K562 (cell line): ENCODE measurements around the gene CDC20. TPM values are rescaled to one million over a fixed set of nuclear protein-coding genes. Genes with fewer than 3 reads are reported as not detected.

ENCODE experiments used
- ATAC-seq: fragments of 200-7000 bp; cut with Tn5 transposase; 3 replicates; pipeline ENCODE4 v1.9.1; 2020; ENCODE audit warnings: moderate library complexity
- BruUV-seq: library from RNA; stranded (reverse); fragments of 400-500 nt; replicated peaks from 2 replicates; lab custom pipeline; 2021; lab: Mats Ljungman, UMichigan
- CTCF ChIA-PET: fragments of 300-600 bp; formaldehyde crosslinking; extraction: SDS; loops from one replicate; lab custom pipeline; 2021; ENCODE audit warnings: low intra/inter-chr PET ratio; lab: Yijun Ruan, JAX
- POLR2A ChIA-PET: fragments of 300-600, 350-650 bp; sonication (Branson Sonifier 250); formaldehyde crosslinking; extraction: SDS; loops from one replicate; lab custom pipeline; 2021; ENCODE audit warnings: antibody characterized with exemption, inconsistent platforms; lab: Yijun Ruan, JAX
- DNase-seq, 4 experiments: peaks; one replicate each; pipeline versions ENCODE4 v3.0.0 to v3.0.0-alpha.2; 2011 to 2018; ENCODE audit warnings: low spot score in 3 of 4, mixed read lengths in 3 of 4; ENCODE audit errors: extremely low read depth in 1 of 4
- FAIRE-seq: peaks from 2 replicates; lab custom pipeline; 2011; peaks lifted over from hg19 to GRCh38; lab: Jason Lieb, UNC
- H2AFZ ChIP-seq: 2 replicates; pipeline ENCODE4 v1.6.0; 2011; ENCODE audit warnings: low read depth, low read length, control low read depth, inconsistent platforms
- H3K27ac ChIP-seq: fragments of 200-600 bp; 3 replicates; pipeline ENCODE4 v1.8.0; 2011; ENCODE audit warnings: low read depth, mild to moderate bottlenecking, control low read depth, inconsistent platforms, low read length, moderate library complexity, mixed read lengths; ENCODE audit errors: extremely low read depth
- H3K27me3 ChIP-seq, 2 experiments: fragments of 300-600 bp in 1 of 2; 2 replicates in 1 of 2; 3 replicates in 1 of 2; pipeline versions ENCODE4 v1.6.0 to v1.8.0; 2011; ENCODE audit warnings: inconsistent platforms in 2 of 2, low read length in 2 of 2, mild to moderate bottlenecking in 1 of 2, mixed read lengths in 1 of 2, moderate library complexity in 1 of 2; ENCODE audit not compliant: control insufficient read depth in 2 of 2, insufficient read depth in 2 of 2
- H3K36me3 ChIP-seq: fragments of 300-600 bp; 3 replicates; pipeline ENCODE4 v1.8.0; 2011; ENCODE audit warnings: mild to moderate bottlenecking, low read length, inconsistent platforms; ENCODE audit not compliant: control insufficient read depth, insufficient read depth
- H3K4me1 ChIP-seq, 2 experiments: fragments of 200-600 bp in 1 of 2; replicated peaks in 1 of 2; 2 replicates in 1 of 2; 3 replicates in 1 of 2; pipeline versions ENCODE4 v1.5.1 to v1.8.0; 2011; ENCODE audit warnings: inconsistent platforms in 2 of 2, low read length in 2 of 2, mild to moderate bottlenecking in 1 of 2, mixed read lengths in 1 of 2, moderate library complexity in 1 of 2; ENCODE audit not compliant: control insufficient read depth in 2 of 2, insufficient read depth in 2 of 2
- H3K4me2 ChIP-seq: 2 replicates; pipeline ENCODE4 v1.6.1; 2011; ENCODE audit warnings: low read length, control low read depth, inconsistent platforms, mixed read lengths; ENCODE audit not compliant: insufficient read depth
- H3K4me3 ChIP-seq: fragments of 200-600 bp; sonication (generic), shearing (Covaris generic); 2 replicates; pipeline ENCODE4 v1.5.1; 2016; ENCODE audit warnings: control low read depth, inconsistent platforms
- H3K79me2 ChIP-seq: fragments of 200-600 bp; 3 replicates; pipeline ENCODE4 v1.8.0; 2011; ENCODE audit warnings: low read length, inconsistent platforms; ENCODE audit not compliant: control insufficient read depth, insufficient read depth
- H3K9ac ChIP-seq, 2 experiments: 2 replicates each; pipeline versions ENCODE4 v1.6.0 to v1.6.1; 2011; ENCODE audit warnings: low read depth in 2 of 2, low read length in 2 of 2, control low read depth in 1 of 2, inconsistent platforms in 1 of 2, mild to moderate bottlenecking in 1 of 2, mixed read lengths in 1 of 2; ENCODE audit not compliant: insufficient read depth in 1 of 2
- H3K9me1 ChIP-seq: one replicate; pipeline ENCODE4 v1.6.0; 2011; ENCODE audit warnings: inconsistent platforms, mild to moderate bottlenecking, low read length, moderate library complexity; ENCODE audit not compliant: control insufficient read depth, insufficient read depth
- H3K9me3 ChIP-seq: replicated peaks from 2 replicates; pipeline ENCODE4 v1.5.1; 2011; ENCODE audit warnings: low read depth, low read length, inconsistent platforms; ENCODE audit not compliant: control insufficient read depth, insufficient read depth
- H4K20me1 ChIP-seq: replicated peaks from 2 replicates; pipeline ENCODE4 v1.6.1; 2011; ENCODE audit warnings: low read length, inconsistent platforms, mixed read lengths; ENCODE audit not compliant: control insufficient read depth, insufficient read depth
- CREM ChIP-seq: IDR thresholded peaks from 2 replicates; pipeline ENCODE4 v1.6.1; 2014; ENCODE audit warnings: antibody characterized with exemption, low read depth
- ETS2 ChIP-seq: IDR thresholded peaks from 2 replicates; pipeline ENCODE4 v1.6.1; 2016; ENCODE audit warnings: borderline replicate concordance, missing genetic modification characterization, mild to moderate bottlenecking, moderate library complexity, missing compliant biosample characterization; ENCODE audit not compliant: poor library complexity, severe bottlenecking
- HMBOX1 ChIP-seq: sonication (generic); IDR thresholded peaks from 2 replicates; pipeline ENCODE4 v1.6.1; 2016
- NELFE ChIP-seq: IDR thresholded peaks from 2 replicates; pipeline ENCODE4 v1.6.1; 2011; ENCODE audit warnings: mild to moderate bottlenecking; ENCODE audit not compliant: insufficient read depth, insufficient read length
- SMARCA5 ChIP-seq: fragments of 450-650 bp; IDR thresholded peaks from 2 replicates; pipeline ENCODE4 v1.6.1; 2016
- TBP ChIP-seq: optimal IDR thresholded peaks from 2 replicates; pipeline ENCODE3; 2011; ENCODE audit warnings: low read depth, low read length, improper control_type of control experiment
- THRA ChIP-seq: fragments of 450-650 bp; IDR thresholded peaks from 2 replicates; pipeline ENCODE4 v1.6.1; 2017; ENCODE audit warnings: mild to moderate bottlenecking, moderate library complexity
- ZNF197 ChIP-seq: fragments of 200-800 bp; sonication (Bioruptor generic); IDR thresholded peaks from 2 replicates; pipeline ENCODE4 v1.6.1; 2016; ENCODE audit warnings: low read depth, missing genetic modification characterization, missing compliant biosample characterization
- ZNF212 ChIP-seq: fragments of 450-650 bp; formaldehyde crosslinking; IDR thresholded peaks from 2 replicates; pipeline ENCODE4 v1.4.0; 2020; ENCODE audit warnings: mild to moderate bottlenecking
- ZNF586 ChIP-seq: fragments of 450-650 bp; formaldehyde crosslinking; conservative IDR thresholded peaks from 2 replicates; pipeline ENCODE4 v1.4.0; 2020; ENCODE audit warnings: mild to moderate bottlenecking, moderate library complexity
- WGBS: fragments of 100-300 bp; shearing (Covaris generic); methylation state at CpG from one replicate; pipeline ENCODE4 v1.1.6; 2016; ENCODE audit warnings: low coverage, mixed read lengths; ENCODE audit not compliant: insufficient coverage; ENCODE audit errors: missing lambda C conversion rate; 5-methylcytosine and 5-hydroxymethylcytosine counted together
- in situ Hi-C: fragments of 300-500 bp; cut with MboI; formaldehyde crosslinking; loops from 4 replicates; pipeline ENCODE4 v1.15.0; 2018; ENCODE audit warnings: inconsistent platforms, mixed read lengths
- intact Hi-C: fragments of 100-400 bp; cut with micrococcal nuclease; formaldehyde crosslinking; loops from 2 replicates; pipeline ENCODE4 v1.14.2; 2022
- polyA plus RNA-seq, 8 experiments: library from polyadenylated mRNA; depleted of rRNA in 4 of 8; stranded (reverse) in 5 of 8; unstranded in 3 of 8; fragments of >200 nt; fragmentation: Nextera tagmentation in 2 of 8; fragmentation: Illumina TruSeq in 1 of 8; extraction: Ambion mirVana in 2 of 8; extraction: Trizol in 1 of 8; gene quantifications; 2 replicates each; pipeline versions ENCODE4 v1.2.1 to v1.2.3, GENCODE V29; 2011 to 2014; ENCODE audit warnings: inconsistent platforms in 1 of 8, missing spikeins in 1 of 8
- total RNA-seq, 7 experiments: library from RNA; depleted of rRNA in 6 of 7; stranded (reverse); fragments of >200 nt in 6 of 7; fragmentation: Illumina TruSeq in 2 of 7; extraction: Trizol in 2 of 7; gene quantifications; 2 replicates each; pipeline versions ENCODE4 v1.2.1 to v1.2.3, GENCODE V29; 2011 to 2021; ENCODE audit warnings: low replicate concordance in 1 of 7

The CDC20 gene
- total and polyA plus RNA-seq, 9 of the 15 experiments (the other 6 are each of a cell fraction or from before 2014, with no cell fraction given), result 45.2 to 224 (median 121) TPM

GRCh38 chr1:43377831-43378230, 19.1 kb downstream of the CDC20 start:
- CTCF ChIA-PET, result no interaction called here
- in situ Hi-C loops, result no loop called here
- no peak for FAIRE-seq
- H3K9ac ChIP-seq, result no peak overlapping the region
- 21% methylated on average over 1 of the region's 1 CpG for WGBS
- intact Hi-C loops, result no loop called here
- 0 out of 2 replicates have a peak, but pooled peaks cover 8% of the 10 kb centered on the region for H4K20me1 ChIP-seq
- H3K4me2 ChIP-seq, result no peak overlapping the region
- POLR2A ChIA-PET, result interaction anchor here (0.6 to 7.2 kb wide), 8 partner anchors 10 to 64 kb away, joined by 3 to 72 read pairs (median 3); partner anchors contain the start of genes CDC20, ELOVL1, MED8 and SZT2
- no peaks in the 10 kb centered on the region for H3K79me2 ChIP-seq
- H3K4me3 ChIP-seq, result no peak overlapping the region
- BruUV-seq, result no TSS peak
- H3K27me3 ChIP-seq, result no peaks in the 10 kb centered on the region
- H3K9me1 ChIP-seq, result peaks cover 1% of the 10 kb centered on the region
- no peaks in the 10 kb centered on the region for H3K9me3 ChIP-seq
- DNase-seq, result no peak
- TF ChIP-seq TBP, result no peak
- H3K4me1 ChIP-seq, result peaks cover 0 to 9% of the 10 kb centered on the region in 2 experiments; a peak in 2 of 5 replicates
- H3K36me3 ChIP-seq, result peaks cover 12% of the 10 kb centered on the region; the same call in 1 of the 3 replicates
- H2AFZ ChIP-seq, result no peak overlapping the region
- H3K27ac ChIP-seq, result no peak overlapping the region
- ATAC-seq, result no peak

- CTCF ChIA-PET, result no interaction called here
- Histone ChIP-seq H3K9ac (no peak overlapping the region), H3K27me3 (no peaks in the 10 kb centered on the region), H3K4me2 (no peak overlapping the region), H3K4me3 (no peak overlapping the region), H2AFZ (no peak overlapping the region), H3K27ac (no peak overlapping the region), H3K36me3 (peaks cover 29% of the 10 kb centered on the region), H3K9me3 (no peaks in the 10 kb centered on the region), H3K79me2 (no peaks in the 10 kb centered on the region), H4K20me1 (0 out of 2 replicates have a peak, but pooled peaks cover 8% of the 10 kb centered on the region), H3K4me1 (peaks cover 0 to 2% of the 10 kb centered on the region in 2 experiments; a peak in 1 of 5 replicates), H3K9me1 (no peaks in the 10 kb centered on the region)
- ATAC-seq (no peak), FAIRE-seq (no peak), DNase-seq (no peak)
- intact Hi-C loops (no loop called here), in situ Hi-C loops (no loop called here)
- BruUV-seq, result no TSS peak
- POLR2A ChIA-PET, result interaction anchor here (7.2 kb wide), 1 partner anchor 9 kb away, joined by 72 read pairs; the partner anchor contains the start of genes MED8 and SZT2
- WGBS, result 63% methylated on average over 1 of the region's 1 CpG
- TF ChIP-seq NELFE (no peak), ZNF212 (no peak), ETS2 (no peak), ZNF197 (no peak), ZNF586 (CRISPR knock-in tag) (no peak), HMBOX1 (no peak), CREM (no peak), SMARCA5 (no peak), THRA (no peak)
Observed at GRCh38 chr1:43379476-43379875, 20.7 kb downstream of the CDC20 start.
